GM08714 (cell line): ENCODE measurements around the gene SH2B2.

ENCODE experiments used
- H3K4me3 ChIP-seq: fragments of 200-500 bp; sonication (Bioruptor generic); 2 replicates; pipeline ENCODE4 v1.5.1; 2014; ENCODE audit warnings: mild to moderate bottlenecking, low read length, inconsistent platforms
- ZNF274 ChIP-seq: IDR thresholded peaks from 2 replicates; pipeline ENCODE4 v1.6.1; 2012; ENCODE audit warnings: mild to moderate bottlenecking, low read depth, low read length

SH2B2 gene

GRCh38 chr7:102273749-102274712 lies 12.6 kb upstream of the SH2B2 start:
- no peak for TF ChIP-seq ZNF274
- H3K4me3 ChIP-seq, result no peak overlapping the region

GRCh38 chr7:102275123-102275703 lies 11.5 kb upstream of the SH2B2 start:
- no peak overlapping the region for H3K4me3 ChIP-seq
- no peak for TF ChIP-seq ZNF274

- no peak overlapping the region for H3K4me3 ChIP-seq
- TF ChIP-seq ZNF274, result no peak
These were observed 8.8 kb upstream of the SH2B2 start for GRCh38 chr7:102277901-102278300.

GRCh38 chr7:102279537-102280400 lies 6.9 kb upstream of the SH2B2 start:
- no peak overlapping the region for H3K4me3 ChIP-seq
- TF ChIP-seq ZNF274, result no peak

- TF ChIP-seq ZNF274, result no peak
- H3K4me3 ChIP-seq, result no peak overlapping the region
These were observed 6.1 kb upstream of the SH2B2 start for GRCh38 chr7:102280521-102280920.

- H3K4me3 ChIP-seq, result no peak overlapping the region
- TF ChIP-seq ZNF274, result no peak
These were observed 4.9 kb upstream of the SH2B2 start for GRCh38 chr7:102281785-102282184.

- no peak overlapping the region for H3K4me3 ChIP-seq
- no peak for TF ChIP-seq ZNF274
These were observed 4.0 kb upstream of the SH2B2 start for GRCh38 chr7:102282465-102283362.

- no peak for TF ChIP-seq ZNF274
- no peak overlapping the region for H3K4me3 ChIP-seq
These were observed 3.0 kb upstream of the SH2B2 start for GRCh38 chr7:102283477-102284189.

- H3K4me3 ChIP-seq, result no peak overlapping the region
- no peak for TF ChIP-seq ZNF274
These were observed 2.3 kb upstream of the SH2B2 start for GRCh38 chr7:102284399-102284798.

GRCh38 chr7:102284891-102285539 lies 1.7 kb upstream of the SH2B2 start:
- H3K4me3 ChIP-seq, result no peak overlapping the region
- TF ChIP-seq ZNF274, result no peak

GRCh38 chr7:102285540-102286236 lies 980 bp upstream of the SH2B2 start:
- TF ChIP-seq ZNF274, result no peak
- H3K4me3 ChIP-seq, result no peak overlapping the region; the same call in 1 of the 2 replicates
